IPS-NIHi7 (cell line): Measurements from ENCODE around the gene MAML3.

Experiments used
- DNase-seq: peaks from one replicate; pipeline ENCODE4 v3.0.0; 2012; ENCODE audit warnings: mixed read lengths; ENCODE audit errors: extremely low spot score

Gene MAML3

DNA sequence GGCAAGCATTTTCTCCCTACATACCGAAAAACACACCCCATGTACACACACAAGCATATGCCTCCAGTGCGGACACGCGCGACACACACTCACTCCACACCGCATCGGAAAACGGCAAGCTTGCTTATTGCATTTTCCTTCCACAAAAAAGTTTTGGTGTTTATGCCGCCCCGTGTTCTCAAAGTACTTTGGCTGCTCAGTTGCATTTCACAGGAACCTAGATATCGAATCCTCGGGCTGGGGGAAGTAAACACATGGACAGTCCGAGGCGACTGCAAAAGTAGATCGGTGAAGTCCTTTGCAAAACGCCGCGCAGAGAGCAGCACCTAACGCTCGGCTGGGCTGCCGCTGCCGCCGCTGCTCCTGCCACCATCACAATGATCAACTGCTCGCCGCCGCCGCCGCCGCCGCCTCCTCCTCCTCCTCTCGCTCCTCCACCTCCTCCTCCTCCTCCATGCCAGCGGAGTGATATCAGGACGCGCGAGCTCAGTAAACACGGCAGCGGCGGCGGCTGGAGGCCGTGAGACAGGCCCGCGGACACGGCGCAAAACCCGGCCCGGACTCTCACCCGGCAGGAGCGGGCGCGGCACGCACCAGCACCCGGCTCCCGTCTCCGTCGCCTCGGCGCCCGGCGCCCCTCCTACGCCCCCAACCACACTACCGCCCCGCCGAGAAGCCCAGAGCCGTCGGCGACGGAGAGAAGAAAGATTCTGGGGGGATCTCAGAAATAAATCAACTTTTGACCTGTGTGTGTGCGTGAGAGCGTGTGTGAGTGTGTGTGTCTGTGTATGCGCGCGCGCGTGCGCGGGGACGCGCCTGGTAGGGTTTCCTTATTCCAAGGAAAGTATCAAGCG lies at the start of gene MAML3:
MAML3 (minus strand) TSS at position 467 of the 854 bp plus-strand sequence. CDS start 857 bp downstream, outside the sequence.
- DNase-seq: peak; percentile 81

DNA sequence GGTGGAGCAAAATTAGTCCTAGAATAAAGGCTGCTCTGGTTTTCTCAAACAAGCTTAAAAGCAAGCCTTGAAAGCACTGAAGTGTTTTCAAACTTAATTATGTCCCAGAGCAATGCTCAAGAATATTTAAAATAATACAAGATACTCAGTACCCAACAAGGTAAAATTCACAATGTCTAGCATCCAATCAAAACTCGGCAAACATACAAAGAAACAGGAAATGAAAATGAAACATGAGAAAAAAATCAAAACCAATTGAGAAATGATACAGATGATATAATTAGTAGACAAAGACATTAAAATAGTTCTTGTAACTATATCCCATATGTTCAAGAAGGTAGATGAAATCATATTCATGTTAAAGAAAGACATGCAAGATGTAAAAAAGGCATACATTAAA lies 45.0 kb upstream of the MAML3 start:
- no peak for DNase-seq

DNA sequence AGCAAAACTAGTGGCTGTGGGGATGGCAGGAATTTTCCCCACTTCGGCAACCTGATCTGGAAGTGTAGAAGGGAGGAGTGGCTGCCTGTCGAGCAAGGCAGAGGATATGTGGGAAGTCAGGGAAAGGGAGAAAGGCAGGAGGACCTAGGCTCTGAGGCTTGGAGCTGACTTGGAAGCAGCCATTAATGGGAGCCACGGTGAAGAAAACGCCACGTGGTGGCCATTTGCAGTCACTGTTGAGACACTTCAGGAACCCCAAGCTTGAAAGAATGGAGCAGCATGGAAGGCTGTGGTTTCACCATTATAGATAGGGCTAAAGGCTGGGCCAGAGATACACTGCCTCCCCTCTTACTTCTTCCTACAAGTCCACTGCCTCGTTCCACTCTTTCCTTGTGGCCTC lies 41.8 kb upstream of the MAML3 start:
- DNase-seq: no peak

DNA sequence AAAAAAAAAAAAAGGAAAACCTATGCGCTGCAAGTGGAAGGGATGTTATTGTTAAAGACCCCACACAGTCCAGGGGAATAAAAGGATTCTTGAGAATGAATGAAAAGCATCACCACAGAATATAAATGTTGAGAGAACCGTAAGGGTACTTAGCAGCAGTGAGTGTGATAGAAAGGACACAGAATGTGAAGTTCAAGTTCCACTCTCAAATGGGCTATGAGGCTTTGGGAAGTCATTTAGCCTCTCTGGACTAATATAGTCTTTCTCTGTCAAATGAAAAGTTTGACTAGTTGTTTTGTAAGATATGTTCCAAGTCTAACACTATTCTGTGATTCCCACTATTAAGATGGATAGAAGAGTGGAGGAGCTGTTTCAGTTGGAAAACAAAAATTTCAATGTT lies 35.8 kb upstream of the MAML3 start:
- no peak for DNase-seq

DNA sequence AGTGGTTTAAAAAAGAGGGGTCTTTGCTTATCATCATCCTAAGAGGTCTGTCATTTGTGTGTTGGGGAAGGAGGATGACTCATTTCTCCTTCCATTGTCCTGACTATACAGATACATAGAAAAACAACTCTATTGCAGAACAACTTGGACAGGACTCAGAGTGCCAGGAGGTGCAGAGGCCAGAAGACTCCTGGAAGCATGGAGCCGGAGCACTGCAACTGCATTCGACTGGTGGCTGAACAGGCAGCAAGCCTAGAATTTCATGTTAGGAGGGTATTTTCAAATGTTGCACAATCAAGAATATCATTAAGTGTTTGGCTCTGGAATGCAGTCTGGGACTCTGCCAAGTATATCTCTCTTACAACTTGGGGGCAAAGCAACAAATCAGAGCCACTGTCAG lies 35.0 kb upstream of the MAML3 start:
- no peak for DNase-seq

DNA sequence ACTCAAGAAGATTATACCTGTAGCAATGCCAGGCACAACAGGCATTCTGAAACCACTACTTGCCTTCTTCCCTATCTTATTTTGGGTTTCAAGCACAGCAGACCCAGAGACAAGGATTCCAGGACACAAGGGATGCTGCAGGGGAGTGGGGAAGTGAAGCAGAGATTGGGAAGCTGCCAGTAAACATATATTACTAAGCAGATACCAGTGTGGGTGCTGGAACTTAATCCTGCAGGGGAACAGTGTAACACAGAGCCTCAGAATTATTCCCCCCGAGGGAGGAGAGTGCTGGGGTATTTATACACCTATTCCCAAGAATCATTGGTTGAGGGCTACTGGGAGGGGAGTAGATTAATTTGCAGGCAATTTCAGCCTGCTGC lies 33.3 kb upstream of the MAML3 start:
- DNase-seq: no peak

DNA sequence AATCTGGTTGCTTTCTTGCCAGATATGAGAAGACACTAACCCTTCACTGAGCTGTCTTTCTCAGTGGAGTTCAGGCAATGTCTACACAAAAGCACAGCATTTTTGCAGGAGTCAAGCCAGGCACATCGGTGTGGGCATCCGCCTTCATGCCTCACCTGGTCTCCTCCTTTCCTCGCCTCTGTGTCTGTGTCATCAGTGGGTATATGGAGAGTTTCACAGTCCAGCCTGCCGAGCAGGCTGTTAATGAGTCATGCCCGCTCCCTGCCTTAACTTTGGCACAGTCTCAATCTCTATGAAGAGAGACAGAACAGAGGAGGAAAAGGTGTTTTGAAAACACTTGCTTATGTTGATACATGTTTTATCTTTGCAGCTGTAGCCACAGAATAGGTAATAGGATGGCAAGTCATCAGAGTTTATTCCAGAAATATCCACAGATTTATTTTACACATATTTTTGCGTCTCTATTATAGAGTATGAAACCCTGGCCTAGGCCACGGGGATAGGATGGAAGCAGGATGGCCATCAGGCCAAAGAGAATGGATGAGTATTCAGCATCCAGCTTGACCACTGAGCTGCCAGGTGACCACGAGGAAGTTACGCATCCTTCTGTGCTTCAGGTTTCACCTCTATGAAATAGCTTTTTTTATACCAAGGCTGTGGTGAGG lies 32.8 kb upstream of the MAML3 start:
- DNase-seq: no peak

DNA sequence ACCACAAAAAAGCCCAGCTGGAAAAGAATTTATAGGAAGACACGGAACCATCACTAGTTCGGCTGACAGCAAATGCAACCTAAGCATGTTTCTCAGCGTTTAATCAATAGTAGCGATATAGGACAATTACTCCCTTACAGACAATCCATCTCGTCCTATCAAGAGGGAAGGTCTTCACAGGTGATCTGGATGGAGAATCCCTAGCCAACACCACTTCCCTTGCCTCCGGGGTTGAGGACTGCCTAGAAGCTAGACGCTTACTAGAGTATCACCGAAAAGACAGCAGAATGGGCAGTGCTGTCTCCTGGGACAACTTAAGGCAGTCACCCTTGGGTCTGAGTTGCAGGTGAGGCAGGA lies 32.1 kb upstream of the MAML3 start:
- DNase-seq: no peak

DNA sequence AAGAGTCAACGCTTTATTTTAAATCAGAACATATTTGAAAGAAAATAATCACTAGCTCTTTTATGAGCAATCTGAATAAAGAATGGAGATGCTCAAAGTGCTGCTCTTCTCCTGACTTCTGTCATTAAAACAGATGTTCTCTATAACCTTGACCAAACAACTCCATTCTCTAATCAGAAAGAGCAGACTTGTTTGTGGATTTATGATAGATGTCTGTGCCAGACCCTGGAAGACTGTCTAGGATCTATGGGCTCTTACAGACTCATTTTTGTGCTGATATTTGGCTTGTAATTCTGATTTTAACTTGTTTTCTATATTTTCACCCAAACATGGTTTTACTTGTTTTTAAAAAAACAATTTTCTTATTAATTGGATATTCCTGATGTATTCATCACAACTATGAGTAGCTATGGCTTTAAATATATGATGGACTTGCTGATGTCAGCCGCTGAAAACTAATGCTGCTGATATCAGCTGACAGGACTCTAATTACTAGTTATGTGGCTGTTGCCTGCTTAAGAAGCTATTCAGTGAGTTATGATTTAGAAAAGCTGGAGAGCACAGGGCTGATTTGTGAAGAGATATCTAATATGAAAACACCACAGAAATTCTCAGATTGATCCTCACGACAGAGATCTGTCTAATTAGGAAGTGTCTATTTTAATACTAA lies 31.6 kb upstream of the MAML3 start:
- no peak for DNase-seq

DNA sequence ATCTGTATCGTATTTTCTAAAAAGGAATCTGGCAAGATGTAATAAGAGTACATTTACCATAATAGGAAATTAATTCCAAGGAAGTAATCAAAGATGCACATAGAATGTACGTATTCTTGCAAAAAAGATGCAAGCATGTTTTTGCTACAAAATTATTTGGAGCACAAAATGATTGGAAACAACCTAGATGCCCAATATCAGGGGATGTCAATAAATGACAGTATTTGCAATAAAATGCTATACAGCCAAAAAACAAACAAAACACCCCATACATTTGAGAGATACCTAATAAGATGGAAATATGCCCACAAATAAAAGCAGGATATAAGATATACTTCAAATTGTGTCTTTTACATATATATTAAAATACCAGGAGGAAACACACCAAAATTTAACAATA lies 29.3 kb upstream of the MAML3 start:
- DNase-seq: no peak

DNA sequence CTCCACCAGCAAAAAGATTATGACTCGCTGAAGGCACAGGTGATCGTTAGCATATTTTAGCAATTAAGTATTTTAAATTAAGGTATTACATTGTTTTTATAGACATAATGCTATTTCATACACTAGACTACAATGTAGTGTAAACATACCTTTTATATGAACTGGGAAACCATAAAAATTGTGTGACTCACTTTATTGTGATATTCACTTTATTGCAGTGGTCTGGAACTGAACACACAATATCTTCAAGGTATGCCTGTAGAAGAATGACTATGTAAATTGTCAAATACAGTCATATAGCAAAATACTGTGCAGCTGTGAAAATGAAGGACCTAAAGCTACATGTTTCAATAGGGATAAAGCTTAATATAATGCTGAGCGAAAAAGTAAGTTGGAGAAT lies 26.6 kb upstream of the MAML3 start:
- no peak for DNase-seq

DNA sequence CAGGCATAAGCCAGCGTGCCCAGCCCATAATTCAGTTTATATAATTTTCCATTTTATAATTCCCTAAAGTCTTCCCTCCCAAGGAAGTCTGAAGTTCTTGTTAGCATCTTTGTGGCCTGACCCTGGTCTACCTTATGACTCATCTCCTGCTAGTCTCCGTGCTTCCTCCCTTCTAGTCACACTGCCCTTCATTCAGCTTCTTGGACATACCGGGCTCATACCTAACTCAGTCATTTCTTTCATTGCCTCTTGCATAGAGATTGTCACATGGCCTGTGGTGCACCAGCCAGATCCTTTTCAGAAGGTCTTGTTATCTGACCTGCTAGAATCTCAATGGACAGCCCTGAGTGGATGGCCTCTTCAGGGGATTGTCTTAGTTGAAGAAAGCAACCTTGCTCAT lies 22.8 kb upstream of the MAML3 start:
- no peak for DNase-seq

DNA sequence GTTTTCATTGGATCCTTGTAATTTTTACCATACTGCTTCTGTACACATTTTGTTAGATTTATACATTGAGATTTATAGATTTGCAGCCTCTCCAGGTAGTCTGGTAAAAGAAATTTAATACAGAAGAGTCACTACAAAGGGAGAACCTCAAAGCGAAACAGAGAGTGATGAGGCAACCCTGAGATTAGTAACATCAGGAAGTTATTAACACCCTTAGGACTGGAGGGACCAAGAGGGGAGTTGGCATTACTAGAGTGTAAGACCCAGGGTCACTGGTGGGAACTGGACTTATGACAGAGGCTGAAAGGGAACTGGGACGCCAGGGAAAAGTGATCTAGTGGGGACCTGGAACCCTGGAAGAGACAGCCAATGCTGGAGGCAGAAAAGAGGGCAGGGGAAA lies 20.6 kb upstream of the MAML3 start:
- no peak for DNase-seq

DNA sequence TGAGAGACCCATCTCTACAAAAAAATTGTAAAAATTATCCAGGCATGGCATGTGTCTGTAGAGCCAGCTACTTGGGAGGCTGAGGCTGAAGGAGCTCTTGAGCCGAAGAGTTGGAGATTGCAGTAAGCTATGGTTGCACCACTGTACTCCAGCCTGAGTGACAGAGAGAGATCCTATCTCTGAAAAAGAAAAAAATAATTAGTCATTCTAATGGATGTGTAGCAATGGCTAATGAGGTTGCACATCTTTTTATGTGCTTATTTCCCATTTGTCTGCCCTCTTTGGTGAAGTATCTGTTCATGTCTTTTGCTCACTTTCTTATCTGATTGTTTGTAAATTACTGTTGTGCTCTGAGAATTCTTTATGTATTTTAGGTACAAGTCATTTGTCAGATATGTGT lies 19.0 kb upstream of the MAML3 start:
- DNase-seq: no peak

DNA sequence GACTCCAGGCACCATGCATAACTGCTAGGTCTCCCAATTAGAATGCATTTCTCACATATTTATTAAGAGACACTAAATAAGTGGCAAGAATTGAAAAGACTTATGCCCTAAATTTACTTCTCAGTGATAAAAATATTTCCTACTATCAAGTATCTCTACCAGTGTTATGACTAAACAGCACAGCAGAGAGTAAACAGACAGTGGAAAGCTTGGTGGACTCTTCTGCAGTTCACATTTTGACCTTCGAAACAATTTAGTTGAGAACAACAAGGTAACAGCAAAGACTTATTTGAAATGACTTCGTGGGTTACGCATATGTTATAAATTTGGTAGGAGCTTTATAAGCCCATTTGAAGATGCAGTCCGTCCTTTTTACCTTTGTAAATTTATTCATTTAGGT lies 16.3 kb upstream of the MAML3 start:
- DNase-seq: no peak

DNA sequence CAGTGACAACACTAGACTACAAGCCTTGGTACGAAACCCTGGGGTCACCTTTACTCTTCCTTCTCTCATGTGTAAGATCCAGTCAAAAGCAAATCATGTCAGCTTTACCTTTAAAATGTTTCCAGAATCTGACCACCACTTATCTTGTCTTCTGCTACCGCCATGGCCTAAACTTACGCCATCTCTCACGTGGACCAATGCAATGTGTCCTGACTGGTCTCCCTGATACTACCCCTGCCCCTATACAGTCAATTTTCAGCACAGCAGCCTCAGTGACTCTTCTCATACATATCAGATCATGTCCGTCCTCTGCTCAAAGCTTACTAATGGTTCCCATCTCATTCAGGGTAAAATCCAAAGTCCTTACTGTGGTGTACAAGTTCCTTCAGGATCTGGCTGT lies 15.0 kb upstream of the MAML3 start:
- DNase-seq: no peak

DNA sequence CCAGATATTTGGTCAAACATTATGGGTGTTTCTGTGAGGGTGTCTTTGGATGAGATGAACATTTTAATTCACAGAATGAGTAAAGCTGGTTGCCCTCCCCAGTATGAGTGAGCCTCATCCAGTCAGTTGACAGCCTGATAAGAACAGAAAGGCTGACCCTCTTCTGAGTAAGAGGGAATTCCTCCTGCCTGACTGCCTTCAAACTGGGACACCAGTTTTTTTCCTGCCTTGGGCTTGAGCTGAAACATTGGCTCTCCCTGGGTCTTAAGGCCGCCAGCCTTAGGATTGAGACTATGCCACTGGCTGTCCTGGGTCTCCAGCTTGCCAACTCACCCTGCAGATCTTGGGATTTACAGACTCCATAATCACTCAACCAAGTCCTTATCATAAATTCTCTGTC lies 14.5 kb upstream of the MAML3 start:
- DNase-seq: peak; percentile 32

DNA sequence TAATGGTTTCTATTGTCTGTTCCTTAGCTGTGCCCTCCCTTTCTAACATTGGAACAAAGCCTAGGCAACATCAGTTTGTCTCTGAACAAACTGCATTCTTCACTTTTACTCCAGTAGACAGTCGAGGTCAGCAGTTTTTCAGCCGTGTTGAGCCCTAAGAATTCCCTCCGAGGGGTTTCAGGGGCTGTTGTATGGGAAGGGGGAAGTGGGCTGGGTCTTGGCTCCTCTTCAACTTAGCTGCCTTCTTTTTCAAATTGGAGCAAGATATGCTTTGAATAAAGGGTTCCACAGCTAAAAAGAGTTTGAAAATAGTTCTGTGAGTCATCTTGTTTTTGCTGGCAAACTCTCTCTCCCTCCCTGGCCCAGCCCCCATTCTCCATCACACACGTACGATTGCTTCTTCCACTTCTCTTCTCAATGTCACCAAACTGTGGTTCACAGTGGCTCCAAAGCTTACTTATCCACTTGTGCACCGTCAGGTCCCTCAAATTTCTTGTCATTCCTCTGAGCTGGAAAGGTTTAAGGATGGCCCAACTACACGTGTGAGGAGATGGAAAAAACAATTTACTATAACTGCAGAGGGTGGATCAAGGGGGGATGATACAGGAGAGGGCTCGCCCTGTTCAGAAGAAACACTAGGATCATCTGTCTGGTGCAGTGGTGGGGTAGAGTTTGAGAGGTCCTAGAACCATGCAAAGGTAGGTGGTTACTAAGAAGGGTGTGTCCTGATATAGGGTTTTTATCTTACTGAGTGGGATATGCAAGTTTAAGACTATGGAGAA lies 9.2 kb upstream of the MAML3 start:
- DNase-seq: no peak

DNA sequence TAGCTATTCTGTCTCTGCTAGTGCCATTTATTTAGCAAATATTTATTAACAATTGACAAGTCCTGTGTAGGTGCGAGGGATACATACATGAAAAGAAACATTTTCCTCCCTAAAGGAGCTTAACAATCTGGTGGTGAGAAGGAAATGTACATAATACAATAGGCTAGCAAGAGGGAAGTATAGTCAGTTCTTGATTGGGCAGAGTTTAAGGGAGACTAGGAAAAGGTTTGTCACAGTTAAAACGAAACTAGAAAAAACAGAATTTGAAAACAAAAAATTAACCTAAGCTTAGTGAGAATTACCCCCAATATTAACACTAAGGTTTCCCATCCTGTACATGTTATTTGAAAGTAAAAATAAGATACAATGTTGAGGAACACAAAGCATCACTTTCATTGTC lies 8.6 kb upstream of the MAML3 start:
- no peak for DNase-seq

DNA sequence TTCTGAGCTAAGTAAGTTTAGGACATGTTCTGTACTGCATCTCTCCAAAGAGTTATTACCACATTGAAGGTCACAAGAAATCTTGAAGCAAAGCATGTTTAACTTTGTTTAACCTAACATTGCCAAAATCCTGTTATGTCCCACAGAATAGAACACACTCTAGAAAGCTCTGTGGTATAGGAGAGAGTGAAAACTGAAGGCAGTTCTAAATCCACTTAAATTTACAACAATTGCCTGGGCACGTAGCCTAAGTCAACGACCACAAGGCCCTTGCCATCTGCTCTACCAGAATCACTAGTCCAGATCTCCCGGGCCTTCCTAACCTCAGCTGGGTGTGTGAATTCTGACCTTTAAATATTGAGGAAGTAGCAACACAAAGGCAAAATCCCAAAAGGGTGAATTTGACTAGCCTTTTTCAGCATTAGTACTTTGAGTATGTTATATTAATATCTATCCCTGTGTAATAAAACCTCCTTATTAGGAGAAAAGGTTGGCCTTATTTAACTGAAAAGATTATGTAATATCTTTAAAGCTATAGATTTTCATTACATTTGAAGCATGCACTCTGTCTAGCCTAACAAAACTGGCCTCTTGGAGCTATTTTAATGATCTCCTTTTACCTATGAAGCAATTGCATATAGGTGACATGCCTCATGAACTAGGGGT lies 4.5 kb upstream of the MAML3 start:
- DNase-seq: no peak

DNA sequence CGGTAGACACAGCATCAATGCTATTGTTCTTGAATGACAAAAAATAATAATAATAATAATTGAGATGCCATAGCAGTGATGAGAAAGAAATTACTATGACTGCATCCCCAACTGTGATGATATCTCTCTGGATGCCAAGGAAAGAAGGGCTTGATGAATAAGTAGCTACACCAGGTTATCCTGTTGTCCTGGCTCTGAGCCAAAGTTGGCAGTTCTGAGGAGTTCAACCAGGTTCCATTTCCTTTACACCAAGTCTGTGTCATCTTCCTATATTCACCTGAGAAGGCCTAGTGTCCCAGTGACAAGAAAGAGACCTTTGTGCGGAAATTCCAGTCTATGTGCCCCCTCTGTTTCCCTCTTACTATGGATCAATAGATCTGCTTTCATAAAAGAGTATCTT lies 3.4 kb upstream of the MAML3 start:
- no peak for DNase-seq
